ENCODE measurements around the gene POC1B. TPM values are rescaled to one million over a fixed set of nuclear protein-coding genes. Genes with fewer than 3 reads are reported as not detected.

Gene POC1B
- total and polyA plus RNA-seq, 8 donors, result 19.5 to 27.8 (median 23.1) TPM

DNA sequence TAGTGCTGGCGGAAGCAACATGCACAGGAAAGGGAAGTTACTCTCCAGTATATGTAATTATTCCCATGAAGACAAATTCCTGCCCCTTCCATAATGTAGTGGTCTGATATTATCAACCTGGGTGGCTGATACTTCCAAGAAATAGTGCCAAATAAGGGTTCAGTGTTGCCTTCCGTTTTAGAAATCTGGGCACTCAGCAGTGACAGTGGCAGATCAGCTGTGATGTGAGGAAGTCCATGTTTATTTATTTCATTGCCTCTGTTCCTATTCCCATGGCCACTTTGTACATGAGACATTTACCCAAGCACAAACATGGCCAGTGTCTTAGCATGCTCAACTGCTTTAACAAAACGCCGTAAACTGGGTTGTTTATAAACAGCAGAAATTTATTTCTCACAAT, 20.3 kb upstream of the POC1B start:
- intact Hi-C loops (cut with DNase I), result no loop called here
- no peaks in the 10 kb centered on the region for H3K9me3 ChIP-seq
- no peaks in the 10 kb centered on the region for H3K27me3 ChIP-seq
- no peak overlapping the region for H3K4me3 ChIP-seq
- DNase-seq (no peak), ATAC-seq (no peak)
- TF ChIP-seq, protein P1, sequence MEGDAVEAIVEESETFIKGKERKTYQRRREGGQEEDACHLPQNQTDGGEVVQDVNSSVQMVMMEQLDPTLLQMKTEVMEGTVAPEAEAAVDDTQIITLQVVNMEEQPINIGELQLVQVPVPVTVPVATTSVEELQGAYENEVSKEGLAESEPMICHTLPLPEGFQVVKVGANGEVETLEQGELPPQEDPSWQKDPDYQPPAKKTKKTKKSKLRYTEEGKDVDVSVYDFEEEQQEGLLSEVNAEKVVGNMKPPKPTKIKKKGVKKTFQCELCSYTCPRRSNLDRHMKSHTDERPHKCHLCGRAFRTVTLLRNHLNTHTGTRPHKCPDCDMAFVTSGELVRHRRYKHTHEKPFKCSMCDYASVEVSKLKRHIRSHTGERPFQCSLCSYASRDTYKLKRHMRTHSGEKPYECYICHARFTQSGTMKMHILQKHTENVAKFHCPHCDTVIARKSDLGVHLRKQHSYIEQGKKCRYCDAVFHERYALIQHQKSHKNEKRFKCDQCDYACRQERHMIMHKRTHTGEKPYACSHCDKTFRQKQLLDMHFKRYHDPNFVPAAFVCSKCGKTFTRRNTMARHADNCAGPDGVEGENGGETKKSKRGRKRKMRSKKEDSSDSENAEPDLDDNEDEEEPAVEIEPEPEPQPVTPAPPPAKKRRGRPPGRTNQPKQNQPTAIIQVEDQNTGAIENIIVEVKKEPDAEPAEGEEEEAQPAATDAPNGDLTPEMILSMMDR (IDR thresholded peaks at IDR 0.05), result no peak
- H3K27ac ChIP-seq, result no peak overlapping the region
- H3K4me1 ChIP-seq, result peaks cover 0 to 27% of the 10 kb centered on the region in 2 donors
- no peaks in the 10 kb centered on the region for H3K36me3 ChIP-seq

DNA sequence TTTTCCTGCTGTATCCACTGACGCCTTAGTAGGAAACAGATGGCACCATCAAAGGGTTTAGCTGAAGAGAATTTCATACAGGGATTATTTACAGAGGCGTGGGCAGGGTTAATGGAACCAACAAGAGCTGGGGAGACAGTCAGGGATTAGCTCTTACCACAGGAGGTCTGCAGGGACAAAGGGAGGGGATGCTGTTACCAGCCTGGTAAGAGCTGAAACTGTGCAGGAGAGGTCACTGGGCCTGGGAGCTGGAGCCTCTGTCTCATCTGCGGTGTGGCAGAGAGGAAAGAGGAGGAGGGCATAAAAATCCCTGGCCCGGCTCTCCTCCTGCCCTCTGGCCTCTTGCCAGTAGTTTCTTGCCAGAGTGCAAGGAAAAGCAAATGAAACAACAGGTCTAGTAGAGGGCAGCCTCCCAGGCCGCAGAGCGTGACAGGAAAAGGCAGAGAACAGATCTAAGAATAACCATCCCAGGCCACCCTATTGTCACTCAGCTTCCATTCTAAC, 18.9 kb upstream of the POC1B start:
- H3K9me3 ChIP-seq, result no peaks in the 10 kb centered on the region
- H3K4me3 ChIP-seq, result no peak overlapping the region
- peaks cover 0 to 4% of the 10 kb centered on the region in 2 donors for H3K36me3 ChIP-seq
- ATAC-seq (peak; percentile 37), DNase-seq (peak in 3 of 4 donors; percentile 24 to 68 (median 42))
- TF ChIP-seq, protein P1 (IDR thresholded peaks at IDR 0.05), result no peak
- peak overlapping the region in 1 of 2 donors; percentile 13 for H3K27ac ChIP-seq
- intact Hi-C loops (cut with DNase I), result no loop called here
- H3K4me1 ChIP-seq, result peaks cover 0 to 27% of the 10 kb centered on the region in 2 donors
- H3K27me3 ChIP-seq, result no peaks in the 10 kb centered on the region

DNA sequence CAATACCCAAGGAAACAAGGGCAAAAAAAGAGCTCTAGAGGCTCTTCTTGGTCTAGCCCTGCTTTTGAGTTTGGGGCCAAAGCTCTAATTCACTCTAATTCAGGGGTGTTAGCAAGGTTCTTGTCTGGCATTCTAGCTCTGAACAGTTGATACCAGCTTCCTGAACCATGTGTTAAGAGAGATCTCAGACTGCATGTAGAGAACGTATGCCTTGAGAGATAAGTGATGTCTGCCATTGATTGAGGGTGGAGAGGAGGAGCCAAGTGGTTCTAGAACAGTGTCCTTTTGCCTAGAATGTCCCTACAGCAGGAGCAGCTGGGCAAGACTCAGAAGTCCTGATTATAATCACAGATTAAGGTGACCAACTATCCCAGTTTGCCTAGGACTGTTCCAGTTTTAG, 18.2 kb upstream of the POC1B start:
- ATAC-seq, result no peak
- Histone ChIP-seq H3K4me3 (no peak overlapping the region), H3K4me1 (peaks cover 0 to 27% of the 10 kb centered on the region in 2 donors), H3K36me3 (peaks cover 0 to 4% of the 10 kb centered on the region in 2 donors), H3K9me3 (no peaks in the 10 kb centered on the region), H3K27me3 (no peaks in the 10 kb centered on the region), H3K27ac (no peak overlapping the region)
- no peak for DNase-seq
- intact Hi-C loops (cut with DNase I), result no loop called here
- TF ChIP-seq, protein P1 (IDR thresholded peaks at IDR 0.05), result no peak

DNA sequence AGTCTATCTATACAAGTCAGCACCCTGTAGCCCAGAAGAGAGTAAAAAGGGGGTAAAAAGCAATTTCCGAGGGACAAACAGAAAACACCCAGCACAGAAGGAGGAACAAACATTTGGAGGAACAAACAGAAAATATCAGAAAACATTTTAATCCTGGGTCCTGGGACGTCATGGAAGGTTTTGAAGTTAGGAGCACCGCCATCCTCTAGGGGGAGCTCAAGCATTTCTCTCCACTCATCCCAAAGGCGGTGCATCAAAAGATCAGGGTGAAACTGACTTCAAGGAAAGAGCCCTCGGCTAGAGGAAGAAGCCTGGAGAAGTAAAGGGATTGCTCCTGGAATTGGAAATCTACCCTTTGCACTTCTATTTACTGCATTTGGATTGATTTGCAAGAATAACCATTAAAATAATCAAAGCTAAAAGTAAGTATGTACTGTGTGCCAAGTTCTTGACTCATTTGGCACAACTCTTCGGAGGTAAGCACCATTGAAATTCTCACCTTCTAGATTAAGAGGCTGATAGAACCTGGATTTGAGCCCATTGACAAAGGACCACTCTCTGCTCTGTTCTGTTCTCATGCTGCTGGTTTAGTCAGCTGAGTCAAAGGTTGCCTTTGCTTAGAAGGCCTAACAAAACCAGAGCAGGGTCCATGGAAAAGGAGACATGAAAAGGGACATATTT, 17.2 kb upstream of the POC1B start:
- intact Hi-C loops (cut with DNase I), result no loop called here
- peaks cover 0 to 4% of the 10 kb centered on the region in 2 donors for H3K36me3 ChIP-seq
- ATAC-seq (peak; percentile 95), DNase-seq (peak in 3 of 4 donors; percentile 52 to 89 (median 73))
- H3K4me3 ChIP-seq, result no peak overlapping the region
- TF ChIP-seq, protein P1 (IDR thresholded peaks at IDR 0.05), result peak; percentile 81 to 83
- H3K27me3 ChIP-seq, result no peaks in the 10 kb centered on the region
- no peaks in the 10 kb centered on the region for H3K9me3 ChIP-seq
- no peak overlapping the region for H3K27ac ChIP-seq
- H3K4me1 ChIP-seq, result peaks cover 0 to 27% of the 10 kb centered on the region in 2 donors

DNA sequence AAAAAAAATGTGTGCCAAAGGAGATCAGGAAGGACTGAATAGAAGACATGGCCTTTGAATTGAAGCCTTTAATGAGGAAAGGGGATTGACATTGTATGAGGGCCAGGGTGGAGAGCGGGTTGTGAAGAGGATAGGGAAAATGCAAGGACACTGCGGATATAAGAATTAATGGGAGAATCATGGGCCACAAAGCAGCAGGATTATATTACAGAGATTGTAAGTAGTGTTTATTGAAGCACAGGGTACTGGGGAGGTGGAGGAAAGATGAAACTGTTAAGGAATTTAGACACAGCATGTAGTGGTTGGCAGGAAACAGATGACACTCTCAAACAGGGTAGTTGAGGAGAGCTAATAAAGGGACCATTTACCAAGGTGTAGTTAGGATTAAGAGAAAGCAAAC, 16.4 kb upstream of the POC1B start:
- DNase-seq (no peak), ATAC-seq (no peak)
- Histone ChIP-seq H3K9me3 (no peaks in the 10 kb centered on the region), H3K4me1 (peaks cover 0 to 27% of the 10 kb centered on the region in 2 donors), H3K4me3 (no peak overlapping the region), H3K27ac (no peak overlapping the region), H3K27me3 (no peaks in the 10 kb centered on the region), H3K36me3 (peaks cover 0 to 4% of the 10 kb centered on the region in 2 donors)
- TF ChIP-seq, protein P1 (IDR thresholded peaks at IDR 0.05), result no peak
- intact Hi-C loops (cut with DNase I), result no loop called here

All from left lung (tissue), 10 donors.